ENCODE results near the gene SOX6. TPM values are rescaled to one million over a fixed set of nuclear protein-coding genes. Genes with fewer than 3 reads are reported as not detected.

SOX6 gene
- total RNA-seq, 1 donor from 2014 or later = 53.7 TPM

GRCh38 chr11:16001044-16001568, 355.2 kb downstream of the SOX6 start:
- ATAC-seq = no peak
- intact Hi-C loops (cut with DNase I) = no loop called here
- no peak for DNase-seq (ENCODE audit: low spot score)

GRCh38 chr11:16000065-16000464, 356.3 kb downstream of the SOX6 start:
- intact Hi-C loops (cut with DNase I) = no loop called here
- no peak for DNase-seq (ENCODE audit: low spot score)
- peak; percentile 75 for ATAC-seq

- intact Hi-C loops (cut with DNase I) = no loop called here
- ATAC-seq (no peak), DNase-seq (ENCODE audit: low spot score) (no peak)
Measured at GRCh38 chr11:15993345-15993744, 363.0 kb downstream of the SOX6 start.

GRCh38 chr11:15991215-15991614, 365.1 kb downstream of the SOX6 start:
- DNase-seq (ENCODE audit: low spot score) = no peak
- intact Hi-C loops (cut with DNase I) = no loop called here
- no peak for ATAC-seq

GRCh38 chr11:15989685-15990084, 366.7 kb downstream of the SOX6 start:
- intact Hi-C loops (cut with DNase I) = no loop called here

GRCh38 chr11:15988693-15989231, 367.6 kb downstream of the SOX6 start:
- intact Hi-C loops (cut with DNase I) = no loop called here
- ATAC-seq = peak; percentile 23
- no peak for DNase-seq (ENCODE audit: low spot score)

More at GRCh38 chr11:15989685-15990084, 366.7 kb downstream of the SOX6 start:
- ATAC-seq (no peak), DNase-seq (ENCODE audit: low spot score) (no peak)

GRCh38 chr11:15988016-15988550, 368.3 kb downstream of the SOX6 start:
- no peak for ATAC-seq
- intact Hi-C loops (cut with DNase I) = no loop called here

GRCh38 chr11:15987046-15987445, 369.3 kb downstream of the SOX6 start:
- intact Hi-C loops (cut with DNase I) = no loop called here
- peak; percentile 22 for ATAC-seq
- no peak for DNase-seq (ENCODE audit: low spot score)

More at GRCh38 chr11:15988016-15988550, 368.3 kb downstream of the SOX6 start:
- DNase-seq (ENCODE audit: low spot score) = no peak

- ATAC-seq = peak; percentile 84
- no peak for DNase-seq (ENCODE audit: low spot score)
- intact Hi-C loops (cut with DNase I) = no loop called here
Measured at GRCh38 chr11:15985860-15986139, 370.5 kb downstream of the SOX6 start.

GRCh38 chr11:15985127-15985859, 371.1 kb downstream of the SOX6 start:
- intact Hi-C loops (cut with DNase I) = no loop called here
- no peak for ATAC-seq

GRCh38 chr11:15981292-15981691, 375.1 kb downstream of the SOX6 start:
- DNase-seq (ENCODE audit: low spot score) (no peak), ATAC-seq (no peak)
- intact Hi-C loops (cut with DNase I) = no loop called here

More at GRCh38 chr11:15985127-15985859, 371.1 kb downstream of the SOX6 start:
- no peak for DNase-seq (ENCODE audit: low spot score)

GRCh38 chr11:15977116-15977515, 379.2 kb downstream of the SOX6 start:
- ATAC-seq (no peak), DNase-seq (ENCODE audit: low spot score) (no peak)
- intact Hi-C loops (cut with DNase I) = no loop called here

GRCh38 chr11:15976433-15977045, 379.8 kb downstream of the SOX6 start:
- ATAC-seq (peak; percentile 34), DNase-seq (ENCODE audit: low spot score) (no peak)
- intact Hi-C loops (cut with DNase I) = no loop called here

GRCh38 chr11:15975742-15976141, 380.6 kb downstream of the SOX6 start:
- intact Hi-C loops (cut with DNase I) = no loop called here
- DNase-seq (ENCODE audit: low spot score) (no peak), ATAC-seq (no peak)

- ATAC-seq (no peak), DNase-seq (ENCODE audit: low spot score) (no peak)
- intact Hi-C loops (cut with DNase I) = no loop called here
Measured at GRCh38 chr11:15972838-15973237, 383.5 kb downstream of the SOX6 start.

GRCh38 chr11:15971215-15971546, 385.2 kb downstream of the SOX6 start:
- ATAC-seq = no peak
- DNase-seq (ENCODE audit: low spot score) = no peak
- intact Hi-C loops (cut with DNase I) = no loop called here

GRCh38 chr11:15970506-15971214, 385.7 kb downstream of the SOX6 start:
- intact Hi-C loops (cut with DNase I) = no loop called here
- ATAC-seq (no peak), DNase-seq (ENCODE audit: low spot score) (no peak)

GRCh38 chr11:15969701-15970329, 386.5 kb downstream of the SOX6 start:
- ATAC-seq (peak; percentile 80), DNase-seq (ENCODE audit: low spot score) (no peak)
- intact Hi-C loops (cut with DNase I) = no loop called here

GRCh38 chr11:15969281-15969680, 387.1 kb downstream of the SOX6 start:
- intact Hi-C loops (cut with DNase I) = no loop called here
- peak; percentile 70 for DNase-seq (ENCODE audit: low spot score)
- peak; percentile 90 for ATAC-seq

Measured in sciatic nerve (tissue), 2 donors.